B cell (primary cell): ENCODE results near the gene VSIG10. TPM values are rescaled to one million over a fixed set of nuclear protein-coding genes. Genes with fewer than 3 reads are reported as not detected.

Experiments used
- ATAC-seq: fragments of 200-7000 bp; cut with Tn5 transposase; one replicate; pipeline ENCODE4 v1.10.0; 2021; ENCODE audit warnings: low read depth, mild to moderate bottlenecking, moderate number of reproducible peaks, moderate library complexity
- CTCF ChIA-PET: fragments of 350-600 bp; sonication (Branson Sonifier 250); formaldehyde crosslinking; loops from one replicate; lab custom pipeline; 2021; ENCODE audit warnings: antibody characterized with exemption, inconsistent platforms; lab: Charles Lee
- POLR2A ChIA-PET: fragments of 350-600 bp; sonication (Branson Sonifier 250); formaldehyde crosslinking; loops from one replicate; lab custom pipeline; 2021; ENCODE audit warnings: antibody characterized with exemption; lab: Charles Lee
- DNase-seq: peaks from one replicate; pipeline ENCODE4 v3.0.0; 2013
- H2AFZ ChIP-seq: 2 replicates; pipeline ENCODE4 v1.6.1; 2012; ENCODE audit warnings: mild to moderate bottlenecking, low read depth, low read length; ENCODE audit not compliant: insufficient read depth, poor library complexity, severe bottlenecking
- H3K27ac ChIP-seq, 2 donors: 1 replicate in 1 of 2; 2 replicates in 1 of 2; pipeline ENCODE4 v1.5.1; 2012 to 2013; ENCODE audit warnings: low read length in 2 of 2, mild to moderate bottlenecking in 2 of 2, moderate library complexity in 1 of 2
- H3K27me3 ChIP-seq, 4 experiments: fragments of 200-600 bp in 1 of 4; sonication (generic) in 1 of 4; replicated peaks in 1 of 4; 1 replicate in 2 of 4; 2 replicates in 2 of 4; pipeline versions ENCODE4 v1.6.1 to v1.7.0; 2013 to 2016; ENCODE audit warnings: low read length in 3 of 4, mild to moderate bottlenecking in 2 of 4, mixed read lengths in 1 of 4, moderate library complexity in 1 of 4; ENCODE audit not compliant: insufficient read depth in 4 of 4, control insufficient read depth in 3 of 4; ENCODE audit errors: control extremely low read depth in 1 of 4
- H3K36me3 ChIP-seq, 2 experiments: replicated peaks in 1 of 2; 1 replicate in 1 of 2; 2 replicates in 1 of 2; pipeline versions ENCODE4 v1.6.1 to v1.7.1; 2013; ENCODE audit warnings: low read length in 1 of 2; ENCODE audit not compliant: insufficient read depth in 2 of 2, control insufficient read depth in 1 of 2; ENCODE audit errors: control extremely low read depth in 1 of 2, extremely low read depth in 1 of 2
- H3K4me1 ChIP-seq, 2 donors: fragments of 200-600 bp in 1 of 2; sonication (generic) in 1 of 2; 1 replicate in 1 of 2; 2 replicates in 1 of 2; pipeline versions ENCODE4 v1.5.1 to v1.6.1; 2013 to 2017; ENCODE audit warnings: low read length in 2 of 2; ENCODE audit not compliant: control insufficient read depth in 2 of 2, insufficient read depth in 2 of 2
- H3K4me2 ChIP-seq: replicated peaks from 2 replicates; pipeline ENCODE3; 2012; ENCODE audit warnings: mild to moderate bottlenecking, low read depth, low read length; ENCODE audit not compliant: poor library complexity, severe bottlenecking
- H3K4me3 ChIP-seq, 5 experiments: fragments of 200-600 bp in 1 of 5; sonication (generic) in 1 of 5; 1 replicate in 3 of 5; 2 replicates in 2 of 5; pipeline versions ENCODE4 v1.5.1 to v1.7.0; 2011 to 2016; ENCODE audit warnings: low read length in 4 of 5, mild to moderate bottlenecking in 4 of 5, low read depth in 2 of 5, control low read depth in 1 of 5, moderate library complexity in 1 of 5; ENCODE audit not compliant: insufficient read depth in 1 of 5; ENCODE audit errors: control extremely low read depth in 1 of 5, extremely low read depth in 1 of 5
- H3K79me2 ChIP-seq: fragments of 200-600 bp; sonication (generic); one replicate; pipeline ENCODE4 v1.6.0; 2016; ENCODE audit warnings: low read length; ENCODE audit not compliant: control insufficient read depth, insufficient read depth
- H3K9ac ChIP-seq: fragments of 200-600 bp; sonication (generic); 2 replicates; pipeline ENCODE4 v1.6.1; 2017; ENCODE audit warnings: mild to moderate bottlenecking, low read length, moderate library complexity
- H3K9me3 ChIP-seq, 3 donors: one replicate each; pipeline versions ENCODE4 v1.6.1 to v1.7.1; 2013; ENCODE audit warnings: low read length in 2 of 3; ENCODE audit not compliant: control insufficient read depth in 2 of 3, insufficient read depth in 1 of 3; ENCODE audit errors: control extremely low read depth in 1 of 3
- H4K20me1 ChIP-seq: 2 replicates; pipeline ENCODE4 v1.6.0; 2012; ENCODE audit warnings: mild to moderate bottlenecking, low read length; ENCODE audit not compliant: insufficient read depth, control insufficient read depth, poor library complexity, severe bottlenecking
- H3K27ac Mint-ChIP-seq: one replicate; pipeline ENCODE4 v1.8.0; 2021; ENCODE audit warnings: mixed read lengths
- H3K27me3 Mint-ChIP-seq: one replicate; pipeline ENCODE4 v1.8.0; 2021; ENCODE audit warnings: mixed read lengths
- H3K4me1 Mint-ChIP-seq: one replicate; pipeline ENCODE4 v1.8.0; 2021; ENCODE audit warnings: mixed read lengths
- H3K4me3 Mint-ChIP-seq: one replicate; pipeline ENCODE4 v1.8.0; 2021; ENCODE audit warnings: mixed read lengths
- H3K9me3 Mint-ChIP-seq: one replicate; pipeline ENCODE4 v1.8.0; 2022; ENCODE audit warnings: mixed read lengths; ENCODE audit not compliant: insufficient read depth
- CTCF ChIP-seq: fragments of 200-600 bp; IDR thresholded peaks from one replicate; pipeline ENCODE4 v1.8.0; 2022; ENCODE audit warnings: antibody characterized with exemption, mild to moderate bottlenecking
- EZH2 ChIP-seq: IDR thresholded peaks from 2 replicates; pipeline ENCODE4 v1.6.1; 2012; ENCODE audit warnings: borderline replicate concordance, low read depth, mild to moderate bottlenecking, moderate library complexity, low read length; ENCODE audit not compliant: insufficient read depth, poor library complexity, severe bottlenecking
- WGBS: methylation state at CpG from one replicate; pipeline ENCODE4 v1.1.5; 2013; ENCODE audit warnings: missing lambda C conversion rate; ENCODE audit not compliant: insufficient coverage; 5-methylcytosine and 5-hydroxymethylcytosine counted together
- intact Hi-C: fragments of 100-400 bp; cut with micrococcal nuclease; formaldehyde crosslinking; loops from one replicate; pipeline ENCODE4 v1.10.0; 2022
- polyA plus RNA-seq: library from polyadenylated mRNA; depleted of rRNA; stranded (reverse); fragments of >200 nt; gene quantifications from 2 replicates; pipeline ENCODE4 v1.2.3, GENCODE V29; 2012
- total RNA-seq, 2 donors: library from RNA; stranded (reverse); fragments of 120-200 nt in 1 of 2; gene quantifications; 1 replicate in 1 of 2; 2 replicates in 1 of 2; pipeline versions ENCODE4 v1.2.3 to v1.2.4, GENCODE V29; 2013 to 2022

Gene VSIG10
- total and polyA plus RNA-seq, 2 donors (not counting 1 experiment from before 2014, with no cell fraction given), result 0.34 to 2.6 TPM

GRCh38 chr12:118073768-118074167, 30.0 kb downstream of the VSIG10 start:
- Histone ChIP-seq H3K36me3 (no peaks in the 10 kb centered on the region), H4K20me1 (no peaks in the 10 kb centered on the region), H3K4me3 (no peak overlapping the region), H3K4me2 (no peak overlapping the region), H3K4me1 (no peaks in the 10 kb centered on the region), H3K79me2 (no peaks in the 10 kb centered on the region), H3K27me3 (peaks cover 0 to 1% (median 0%) of the 10 kb centered on the region in 4 experiments), H3K27ac (no peak overlapping the region), H2AFZ (no peak overlapping the region), H3K9ac (no peak overlapping the region), H3K9me3 (no peaks in the 10 kb centered on the region)
- TF ChIP-seq CTCF (no peak), EZH2 (no peak)
- Mint-ChIP-seq H3K9me3 (no peaks in the 10 kb centered on the region), H3K4me1 (no peaks in the 10 kb centered on the region), H3K27me3 (no peaks in the 10 kb centered on the region), H3K4me3 (no peak overlapping the region), H3K27ac (no peak overlapping the region)
- DNase-seq (no peak), ATAC-seq (no peak)
- CTCF ChIA-PET, result no interaction called here
- intact Hi-C loops, result no loop called here
- WGBS, result 86% methylated on average over 4 of the region's 4 CpGs
- POLR2A ChIA-PET, result no interaction called here

GRCh38 chr12:118070650-118071049, 33.2 kb downstream of the VSIG10 start:
- peaks cover 0 to 2% (median 0%) of the 10 kb centered on the region in 4 experiments for H3K27me3 ChIP-seq
- H2AFZ ChIP-seq, result no peak overlapping the region
- no peak overlapping the region for H3K4me2 ChIP-seq
- H3K27ac Mint-ChIP-seq, result no peak overlapping the region
- H3K9me3 ChIP-seq, result no peaks in the 10 kb centered on the region
- H3K4me3 Mint-ChIP-seq, result no peak overlapping the region
- no peak overlapping the region for H3K27ac ChIP-seq
- ATAC-seq (no peak), DNase-seq (no peak)
- ChIA-PET POLR2A (interaction anchor here (0.6 kb wide), 1 partner anchor 9 kb away, joined by 3 read pairs; no protein-coding TSS in a partner anchor), CTCF (no interaction called here)
- H3K9ac ChIP-seq, result no peak overlapping the region
- H3K9me3 Mint-ChIP-seq, result no peaks in the 10 kb centered on the region
- H3K79me2 ChIP-seq, result no peaks in the 10 kb centered on the region
- H3K4me3 ChIP-seq, result no peak overlapping the region
- no peaks in the 10 kb centered on the region for H3K36me3 ChIP-seq
- intact Hi-C loops, result no loop called here
- no peaks in the 10 kb centered on the region for H4K20me1 ChIP-seq
- WGBS, result 94% methylated on average over 2 of the region's 3 CpGs
- TF ChIP-seq CTCF, result no peak
- TF ChIP-seq EZH2, result no peak
- H3K4me1 Mint-ChIP-seq, result peaks cover 3% of the 10 kb centered on the region
- peaks cover 2% of the 10 kb centered on the region in 2 donors for H3K4me1 ChIP-seq
- peaks cover 6% of the 10 kb centered on the region for H3K27me3 Mint-ChIP-seq
